Measurements from ENCODE around the gene NCBP1.
"Not testable (repeated sequence)": the region's sequence is repeated elsewhere in the genome, so short reads cannot be mapped to it uniquely, and the experiment has no call there.

NCBP1 gene

GRCh38 chr9:97695390-97695789, 61.8 kb downstream of the NCBP1 start:
- no peak for DNase-seq (ENCODE audit: low read depth)
- no peak for TF ChIP-seq CTCF (conservative IDR thresholded peaks at IDR 0.05; ENCODE audit: low read depth, low read length)
- H3K4me3 ChIP-seq (ENCODE audit: low read depth, low read length) = no peak overlapping the region

GRCh38 chr9:97695995-97696802, 62.6 kb downstream of the NCBP1 start:
- peak; percentile 51 for DNase-seq (ENCODE audit: low read depth)
- peak overlapping the region; percentile 87 for H3K4me3 ChIP-seq (ENCODE audit: low read depth, low read length)
- no peak for TF ChIP-seq CTCF (conservative IDR thresholded peaks at IDR 0.05; ENCODE audit: low read depth, low read length)

GRCh38 chr9:97696803-97697601, 63.4 kb downstream of the NCBP1 start, which contains the start of gene XPA:
Gene XPA (minus strand): TSS chr9:97697340. CDS start chr9:97697292, 48 bp downstream.
- peak; percentile 95 for DNase-seq (ENCODE audit: low read depth)
- H3K4me3 ChIP-seq (ENCODE audit: low read depth, low read length) = peak within 1 kb of the TSS; percentile 87
- no peak for TF ChIP-seq CTCF (conservative IDR thresholded peaks at IDR 0.05; ENCODE audit: low read depth, low read length)

- TF ChIP-seq CTCF (conservative IDR thresholded peaks at IDR 0.05; ENCODE audit: low read depth, low read length) = no peak
- DNase-seq (ENCODE audit: low read depth) = no peak
- H3K4me3 ChIP-seq (ENCODE audit: low read depth, low read length) = no peak overlapping the region
These were observed 64.2 kb downstream of the NCBP1 start for GRCh38 chr9:97697837-97698236.

- no peak for TF ChIP-seq CTCF (conservative IDR thresholded peaks at IDR 0.05; ENCODE audit: low read depth, low read length)
- no peak for DNase-seq (ENCODE audit: low read depth)
- no peak overlapping the region for H3K4me3 ChIP-seq (ENCODE audit: low read depth, low read length)
These were observed 65.2 kb downstream of the NCBP1 start for GRCh38 chr9:97698865-97699264.

GRCh38 chr9:97699281-97699680, 65.7 kb downstream of the NCBP1 start:
- not testable (repeated sequence) for H3K4me3 ChIP-seq (ENCODE audit: low read depth, low read length); DNase-seq (ENCODE audit: low read depth)

- not testable (repeated sequence) for DNase-seq (ENCODE audit: low read depth); H3K4me3 ChIP-seq (ENCODE audit: low read depth, low read length)
These were observed 66.2 kb downstream of the NCBP1 start for GRCh38 chr9:97699824-97700223.
